Muscle of leg (tissue), 16 donors: Measurements from ENCODE around the gene TBCEL. TPM values are rescaled to one million over a fixed set of nuclear protein-coding genes. Genes with fewer than 3 reads are reported as not detected.
A peak's percentile ranks its signal among the peaks of the same experiment; 100 is the strongest.

ENCODE experiments used
- DNase-seq: peaks from one replicate; pipeline ENCODE4 v3.0.0; 2013
- H3K27ac ChIP-seq: one replicate; pipeline ENCODE4 v1.5.1; 2013; ENCODE audit warnings: mild to moderate bottlenecking, low read length, control low read depth
- H3K27me3 ChIP-seq: one replicate; pipeline ENCODE4 v1.6.1; 2013; ENCODE audit warnings: low read length; ENCODE audit not compliant: control insufficient read depth, insufficient read depth
- H3K36me3 ChIP-seq: one replicate; pipeline ENCODE4 v1.6.1; 2013; ENCODE audit warnings: low read length; ENCODE audit not compliant: control insufficient read depth, insufficient read depth
- H3K4me1 ChIP-seq: one replicate; pipeline ENCODE4 v1.6.1; 2013; ENCODE audit warnings: low read length; ENCODE audit not compliant: control insufficient read depth, insufficient read depth
- H3K4me3 ChIP-seq: one replicate; pipeline ENCODE4 v1.5.1; 2013; ENCODE audit warnings: low read length, control low read depth
- H3K9me3 ChIP-seq: replicated peaks from 2 replicates; pipeline ENCODE4 v1.6.1; 2013; ENCODE audit warnings: low read depth, low read length; ENCODE audit not compliant: control insufficient read depth
- WGBS: methylation state at CpG from one replicate; pipeline ENCODE4 v1.1.5; 2013; ENCODE audit warnings: missing lambda C conversion rate; ENCODE audit not compliant: insufficient coverage; 5-methylcytosine and 5-hydroxymethylcytosine counted together
- long read RNA-seq, 11 donors: transcript quantifications; one replicate each; lab custom pipeline, GENCODE V29; 2026
- polyA plus RNA-seq, 8 donors: library from polyadenylated mRNA; unstranded; fragments of 120-200 nt; gene quantifications; one replicate each; pipeline versions ENCODE4 v1.2.1 to v1.2.3, GENCODE V29; 2013; ENCODE audit warnings: inconsistent platforms in 1 of 8, low replicate concordance in 1 of 8; ENCODE audit not compliant: insufficient read length in 8 of 8, insufficient read depth in 1 of 8
- total RNA-seq: library from RNA; stranded (reverse); fragments of 120-200 nt; gene quantifications from one replicate; pipeline ENCODE4 v1.2.4, GENCODE V29; 2013

Gene TBCEL
- total RNA-seq (31.6 TPM), polyA plus RNA-seq (10 to 100 TPM in 7 of 8 donors, 1 to 10 TPM in 1; 9.1 to 14.3 (median 12.9) TPM)
- long read RNA-seq, donor 1, result 0 reads
- long read RNA-seq, donor 2, full-length matches to known transcripts, result 2 of 2 reads
- long read RNA-seq, donor 2, partial matches to known transcripts, result 0 of 2 reads
- long read RNA-seq, donor 2, other reads (novel, unspliced or antisense), result 0 of 2 reads
- long read RNA-seq, donor 3, result 0 reads
- long read RNA-seq, donor 4, full-length matches to known transcripts, result 3 of 3 reads
- long read RNA-seq, donor 4, partial matches to known transcripts, result 0 of 3 reads
- long read RNA-seq, donor 4, other reads (novel, unspliced or antisense), result 0 of 3 reads
- long read RNA-seq, donor 5, full-length matches to known transcripts, result 6 of 6 reads
- long read RNA-seq, donor 5, partial matches to known transcripts, result 0 of 6 reads
- long read RNA-seq, donor 5, other reads (novel, unspliced or antisense), result 0 of 6 reads
- long read RNA-seq, donor 6, full-length matches to known transcripts, result 4 of 4 reads
- long read RNA-seq, donor 6, partial matches to known transcripts, result 0 of 4 reads
- long read RNA-seq, donor 6, other reads (novel, unspliced or antisense), result 0 of 4 reads
- long read RNA-seq, donor 7, full-length matches to known transcripts, result 1 of 1 reads
- long read RNA-seq, donor 7, partial matches to known transcripts, result 0 of 1 reads
- long read RNA-seq, donor 7, other reads (novel, unspliced or antisense), result 0 of 1 reads
- long read RNA-seq, donor 8, full-length matches to known transcripts, result 3 of 3 reads
- long read RNA-seq, donor 8, partial matches to known transcripts, result 0 of 3 reads
- long read RNA-seq, donor 8, other reads (novel, unspliced or antisense), result 0 of 3 reads
- long read RNA-seq, donor 9, full-length matches to known transcripts, result 3 of 3 reads
- long read RNA-seq, donor 9, partial matches to known transcripts, result 0 of 3 reads
- long read RNA-seq, donor 9, other reads (novel, unspliced or antisense), result 0 of 3 reads
- long read RNA-seq, donor 10, full-length matches to known transcripts, result 2 of 2 reads
- long read RNA-seq, donor 10, partial matches to known transcripts, result 0 of 2 reads
- long read RNA-seq, donor 10, other reads (novel, unspliced or antisense), result 0 of 2 reads
- long read RNA-seq, donor 11, full-length matches to known transcripts, result 1 of 1 reads
- long read RNA-seq, donor 11, partial matches to known transcripts, result 0 of 1 reads
- long read RNA-seq, donor 11, other reads (novel, unspliced or antisense), result 0 of 1 reads

GRCh38 chr11:121023848-121024751, at the start of gene TBCEL:
Gene TBCEL (plus strand): TSS chr11:121024102. CDS start chr11:121045691, 21,589 bp downstream.
- under 1% methylated on average over 52 of the region's 54 CpGs for WGBS
- peak; percentile 93 for DNase-seq
- H3K9me3 ChIP-seq, result no peaks in the 10 kb centered on the region
- H3K27me3 ChIP-seq, result no peaks in the 10 kb centered on the region
- H3K4me1 ChIP-seq, result peaks cover 13% of the 10 kb centered on the region
- peak within 1 kb of the TSS; percentile 62 for H3K27ac ChIP-seq
- H3K36me3 ChIP-seq, result no peaks in the 10 kb centered on the region
- peak within 1 kb of the TSS; percentile 88 for H3K4me3 ChIP-seq

- H3K27ac ChIP-seq, result no peak overlapping the region
- 39% methylated on average over 5 of the region's 9 CpGs for WGBS
- no peaks in the 10 kb centered on the region for H3K36me3 ChIP-seq
- no peak for DNase-seq
- no peaks in the 10 kb centered on the region for H3K27me3 ChIP-seq
- H3K4me1 ChIP-seq, result peaks cover 6% of the 10 kb centered on the region
- H3K4me3 ChIP-seq, result no peak overlapping the region
- H3K9me3 ChIP-seq, result no peaks in the 10 kb centered on the region
Measured at GRCh38 chr11:120974466-120974865, 49.4 kb upstream of the TBCEL start.

GRCh38 chr11:120974965-120975364, 48.9 kb upstream of the TBCEL start:
- no CpG with 5 or more reads among the region's 4 CpGs for WGBS
- H3K9me3 ChIP-seq, result no peaks in the 10 kb centered on the region
- no peak overlapping the region for H3K27ac ChIP-seq
- DNase-seq, result no peak
- H3K36me3 ChIP-seq, result no peaks in the 10 kb centered on the region
- no peak overlapping the region for H3K4me3 ChIP-seq
- peaks cover 6% of the 10 kb centered on the region for H3K4me1 ChIP-seq
- no peaks in the 10 kb centered on the region for H3K27me3 ChIP-seq

- peaks cover 6% of the 10 kb centered on the region for H3K4me1 ChIP-seq
- 59% methylated on average over 4 of the region's 10 CpGs for WGBS
- no peak overlapping the region for H3K27ac ChIP-seq
- H3K4me3 ChIP-seq, result no peak overlapping the region
- no peaks in the 10 kb centered on the region for H3K27me3 ChIP-seq
- no peaks in the 10 kb centered on the region for H3K36me3 ChIP-seq
- peak; percentile 35 for DNase-seq
- no peaks in the 10 kb centered on the region for H3K9me3 ChIP-seq
Measured at GRCh38 chr11:120977266-120978137, 46.4 kb upstream of the TBCEL start.

GRCh38 chr11:120978701-120979100, 45.2 kb upstream of the TBCEL start:
- Histone ChIP-seq H3K36me3 (no peaks in the 10 kb centered on the region), H3K27ac (no peak overlapping the region), H3K4me1 (peaks cover 6% of the 10 kb centered on the region), H3K27me3 (peaks cover 7% of the 10 kb centered on the region), H3K4me3 (no peak overlapping the region), H3K9me3 (no peaks in the 10 kb centered on the region)
- peak; percentile 45 for DNase-seq
- 87% methylated on average over 2 of the region's 3 CpGs for WGBS

- peaks cover 17% of the 10 kb centered on the region for H3K27me3 ChIP-seq
- H3K36me3 ChIP-seq, result no peaks in the 10 kb centered on the region
- no peaks in the 10 kb centered on the region for H3K9me3 ChIP-seq
- peaks cover 6% of the 10 kb centered on the region for H3K4me1 ChIP-seq
- no peak overlapping the region for H3K27ac ChIP-seq
- peak; percentile 49 for DNase-seq
- under 1% methylated on average over 69 of the region's 72 CpGs for WGBS
- peak overlapping the region; percentile 42 for H3K4me3 ChIP-seq
Measured at GRCh38 chr11:120985718-120986569, 38.0 kb upstream of the TBCEL start.

GRCh38 chr11:120988603-120989002, 35.3 kb upstream of the TBCEL start:
- peaks cover 11% of the 10 kb centered on the region for H3K27me3 ChIP-seq
- DNase-seq, result no peak
- no CpG with 5 or more reads among the region's 1 CpG for WGBS

More at GRCh38 chr11:120988603-120989002, 35.3 kb upstream of the TBCEL start:
- no peaks in the 10 kb centered on the region for H3K36me3 ChIP-seq
- H3K27ac ChIP-seq, result no peak overlapping the region
- H3K4me1 ChIP-seq, result peaks cover 6% of the 10 kb centered on the region
- H3K9me3 ChIP-seq, result no peaks in the 10 kb centered on the region
- H3K4me3 ChIP-seq, result no peak overlapping the region
